Mucosa of descending colon (tissue), 3 donors: ENCODE data around the gene MVD. TPM values are rescaled to one million over a fixed set of nuclear protein-coding genes. Genes with fewer than 3 reads are reported as not detected.

Source experiments
- ATAC-seq: fragments of 200-7000 bp; cut with Tn5 transposase; one replicate; pipeline ENCODE4 v1.9.1; 2020; ENCODE audit warnings: mild to moderate bottlenecking, moderate library complexity
- DNase-seq, 3 donors: peaks; one replicate each; pipeline ENCODE4 v3.0.0-alpha.2; 2020
- H3K36me3 ChIP-seq: fragments of 200-600 bp; one replicate; pipeline ENCODE4 v1.8.0; 2021; ENCODE audit warnings: low read depth, mild to moderate bottlenecking
- H3K4me1 ChIP-seq: fragments of 200-600 bp; one replicate; pipeline ENCODE4 v1.8.0; 2021; ENCODE audit warnings: low read depth, mild to moderate bottlenecking
- H3K4me3 ChIP-seq: fragments of 200-600 bp; one replicate; pipeline ENCODE4 v1.8.0; 2021; ENCODE audit warnings: mild to moderate bottlenecking
- H3K9me3 ChIP-seq: fragments of 200-600 bp; one replicate; pipeline ENCODE4 v1.8.0; 2021; ENCODE audit warnings: mild to moderate bottlenecking
- intact Hi-C, 2 donors: fragments of 100-400 bp; cut with DNase I in 1 of 2; cut with micrococcal nuclease in 1 of 2; formaldehyde crosslinking; loops; one replicate each; pipeline versions ENCODE4 v1.11.0 to v1.11.1; 2022; cut with DNase I, micrococcal nuclease
- total RNA-seq, 3 donors: library from RNA; stranded (reverse); fragmentation: NEBNext Ultra II Directional in 2 of 3; extraction: Animal tissue kit (Norgen Biotek cat#: 25700) in 2 of 3; gene quantifications; one replicate each; pipeline versions ENCODE4 v1.2.1 to v1.2.4, GENCODE V29; 2021 to 2023
- TF ChIP-seq, protein P1 (sequence below): fragments of 200-600 bp; IDR thresholded peaks from one replicate; pipeline ENCODE4 v1.8.0; 2022; ENCODE audit warnings: antibody characterized with exemption, mild to moderate bottlenecking
- donor health status: DM: no; HTN: no; CAD: no; lungs with moderate emphysema.
- donor health status: DM: no; HTN: no; CAD: no.
- donor health status: DM: no; HTN: yes; CAD: no.

Gene MVD
- total RNA-seq, 3 donors from 2014 or later = 42.7 to 89.5 (median 72.5) TPM

GRCh38 chr16:88649195-88649923 is 13.5 kb downstream of the MVD start:
- no peak overlapping the region for H3K4me3 ChIP-seq
- no peaks in the 10 kb centered on the region for H3K36me3 ChIP-seq
- H3K9me3 ChIP-seq = no peaks in the 10 kb centered on the region
- intact Hi-C loops = no loop called here
- ATAC-seq (peak; percentile 9), DNase-seq (peak in 2 of 3 donors; percentile 54 to 65)
- H3K4me1 ChIP-seq = peaks cover 12% of the 10 kb centered on the region
- TF ChIP-seq, protein P1, sequence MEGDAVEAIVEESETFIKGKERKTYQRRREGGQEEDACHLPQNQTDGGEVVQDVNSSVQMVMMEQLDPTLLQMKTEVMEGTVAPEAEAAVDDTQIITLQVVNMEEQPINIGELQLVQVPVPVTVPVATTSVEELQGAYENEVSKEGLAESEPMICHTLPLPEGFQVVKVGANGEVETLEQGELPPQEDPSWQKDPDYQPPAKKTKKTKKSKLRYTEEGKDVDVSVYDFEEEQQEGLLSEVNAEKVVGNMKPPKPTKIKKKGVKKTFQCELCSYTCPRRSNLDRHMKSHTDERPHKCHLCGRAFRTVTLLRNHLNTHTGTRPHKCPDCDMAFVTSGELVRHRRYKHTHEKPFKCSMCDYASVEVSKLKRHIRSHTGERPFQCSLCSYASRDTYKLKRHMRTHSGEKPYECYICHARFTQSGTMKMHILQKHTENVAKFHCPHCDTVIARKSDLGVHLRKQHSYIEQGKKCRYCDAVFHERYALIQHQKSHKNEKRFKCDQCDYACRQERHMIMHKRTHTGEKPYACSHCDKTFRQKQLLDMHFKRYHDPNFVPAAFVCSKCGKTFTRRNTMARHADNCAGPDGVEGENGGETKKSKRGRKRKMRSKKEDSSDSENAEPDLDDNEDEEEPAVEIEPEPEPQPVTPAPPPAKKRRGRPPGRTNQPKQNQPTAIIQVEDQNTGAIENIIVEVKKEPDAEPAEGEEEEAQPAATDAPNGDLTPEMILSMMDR = no peak

DNA sequence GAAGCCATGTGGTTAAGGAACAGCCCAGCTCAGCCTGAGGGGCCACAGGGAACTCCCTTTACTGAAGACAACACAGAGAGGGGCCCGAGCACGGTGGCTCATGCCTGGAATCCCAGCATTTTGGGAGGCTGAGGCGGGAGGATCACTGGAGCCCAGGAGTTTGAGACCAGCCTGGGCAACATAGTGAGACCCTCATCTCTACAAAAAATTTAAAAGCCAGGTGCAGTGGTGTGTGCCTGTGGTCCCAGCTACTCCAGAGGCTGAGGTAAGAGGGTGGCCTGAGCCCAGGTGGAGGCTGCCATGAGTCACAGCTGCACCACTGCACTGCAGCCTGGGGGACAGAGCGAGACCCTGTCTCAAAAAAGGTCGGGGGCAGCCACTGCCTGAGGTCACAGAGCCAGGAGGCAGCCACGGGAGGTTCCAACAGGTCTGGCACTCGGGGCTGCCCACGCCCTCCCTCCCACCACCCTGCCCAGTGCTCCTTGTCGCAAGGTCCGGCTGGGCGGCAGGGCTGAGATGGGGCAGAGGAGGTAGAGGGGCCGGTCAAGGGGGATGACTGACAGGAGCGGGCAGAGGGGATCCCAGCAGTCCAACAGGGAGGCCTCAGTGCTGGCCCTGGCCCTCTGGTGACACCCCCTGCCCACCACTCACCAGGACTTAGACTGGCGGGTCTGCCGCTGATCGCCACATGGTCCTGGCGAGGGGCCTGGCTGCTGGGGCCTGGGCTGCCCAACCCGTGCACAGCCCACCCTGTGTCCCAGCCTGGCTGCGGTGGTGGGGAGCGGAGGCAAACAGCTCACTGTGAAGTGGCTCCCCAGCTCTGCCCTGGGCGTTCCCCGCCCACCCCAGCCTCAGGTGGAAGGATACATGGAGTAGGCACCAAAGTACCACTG is 15.5 kb downstream of the MVD start:
- H3K9me3 ChIP-seq = no peaks in the 10 kb centered on the region
- TF ChIP-seq, protein P1 = no peak

GRCh38 chr16:88646345-88647034 is 16.4 kb downstream of the MVD start:
- ATAC-seq = no peak
- Histone ChIP-seq H3K36me3 (no peaks in the 10 kb centered on the region), H3K4me3 (no peak overlapping the region), H3K4me1 (peaks cover 11% of the 10 kb centered on the region), H3K9me3 (no peaks in the 10 kb centered on the region)
- TF ChIP-seq, protein P1 = no peak
- peak in 2 of 3 donors; percentile 29 to 53 for DNase-seq
- intact Hi-C loops = no loop called here

More for the DNA sequence above, 15.5 kb downstream of the MVD start:
- Histone ChIP-seq H3K4me3 (no peak overlapping the region), H3K4me1 (peaks cover 12% of the 10 kb centered on the region), H3K36me3 (no peaks in the 10 kb centered on the region)
- intact Hi-C loops = no loop called here
- peak in 1 of 3 donors; percentile 36 for DNase-seq
- ATAC-seq = no peak

DNA sequence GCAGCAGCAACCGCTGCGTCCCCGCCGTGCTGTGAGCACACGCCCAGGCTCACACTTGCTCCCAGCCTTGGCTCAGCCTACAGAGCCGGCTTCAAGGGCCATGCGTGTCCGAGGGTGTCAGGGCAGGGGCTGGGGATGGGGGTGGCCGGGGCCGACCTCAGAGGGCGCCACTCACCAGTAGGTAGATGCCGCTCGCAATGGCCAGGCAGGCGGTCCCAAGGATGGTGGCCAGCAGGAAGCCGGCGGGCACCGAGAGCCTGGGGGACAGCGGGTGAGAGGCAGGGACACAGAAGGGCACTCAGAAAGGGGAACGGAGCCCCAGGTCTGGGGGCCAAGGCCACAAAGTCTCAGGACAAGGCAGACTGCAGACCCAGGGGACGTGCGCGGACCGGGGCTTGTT is 16.9 kb downstream of the MVD start:
- H3K9me3 ChIP-seq = no peaks in the 10 kb centered on the region
- H3K36me3 ChIP-seq = no peaks in the 10 kb centered on the region
- intact Hi-C loops = no loop called here
- TF ChIP-seq, protein P1 = no peak
- peaks cover 6% of the 10 kb centered on the region for H3K4me1 ChIP-seq
- no peak overlapping the region for H3K4me3 ChIP-seq
- ATAC-seq (peak; percentile 5), DNase-seq (peak in 2 of 3 donors; percentile 41 to 53)

DNA sequence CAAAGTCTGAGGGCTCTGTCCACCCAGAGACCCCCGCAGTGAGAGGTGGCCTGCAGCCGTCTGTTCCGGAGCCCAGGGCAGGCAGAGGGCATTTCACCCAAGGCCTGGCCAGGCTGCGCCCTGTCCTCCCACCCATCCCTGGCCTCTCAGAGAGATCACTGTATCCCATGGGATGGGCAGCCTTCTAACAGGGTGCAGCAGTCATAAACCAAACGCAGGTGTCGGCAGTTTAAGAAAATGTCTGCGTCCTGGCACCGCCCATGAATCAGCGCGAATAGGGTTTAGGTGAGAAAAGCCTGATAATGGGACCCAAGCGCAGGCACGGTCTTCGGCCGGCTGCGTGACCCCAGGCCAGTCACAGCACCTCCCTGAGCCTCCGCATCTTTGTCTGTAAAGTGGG is 17.4 kb downstream of the MVD start:
- Histone ChIP-seq H3K9me3 (no peaks in the 10 kb centered on the region), H3K4me1 (peaks cover 3% of the 10 kb centered on the region), H3K36me3 (no peaks in the 10 kb centered on the region), H3K4me3 (no peak overlapping the region)
- TF ChIP-seq, protein P1 = no peak
- intact Hi-C loops = no loop called here
- ATAC-seq (peak; percentile 56), DNase-seq (peak in 1 of 3 donors; percentile 44)
